ENCODE results near the gene POR.
"Not testable (repeated sequence)": the region's sequence is repeated elsewhere in the genome, so short reads cannot be mapped to it uniquely, and the experiment has no call there.

Gene POR

GRCh38 chr7:76016191-76016947 is 101.4 kb downstream of the POR start:
- DNase-seq = no peak

GRCh38 chr7:76018520-76018919 is 103.6 kb downstream of the POR start:
- not testable (repeated sequence) for DNase-seq

GRCh38 chr7:76020031-76020714 is 105.2 kb downstream of the POR start:
- peak in 45 of 56 donors; percentile 4 to 80 (median 28) for DNase-seq

GRCh38 chr7:76022026-76022780 is 107.2 kb downstream of the POR start:
- DNase-seq = no peak

- DNase-seq = peak in 11 of 56 donors; percentile 2 to 43 (median 5)
Measured at GRCh38 chr7:76023002-76023401, 108.0 kb downstream of the POR start.

GRCh38 chr7:76029682-76030081 is 114.7 kb downstream of the POR start:
- DNase-seq = not testable (repeated sequence)

GRCh38 chr7:76031964-76032363 is 117.0 kb downstream of the POR start:
- no peak for DNase-seq
